Suppressor macrophage treated with lipopolysaccharide for 4 hours (primary cell): ENCODE results near the gene GABPB2.

Experiments
- DNase-seq: peaks from one replicate; pipeline ENCODE4 v3.0.0-alpha.2; 2020

GABPB2 gene

DNA sequence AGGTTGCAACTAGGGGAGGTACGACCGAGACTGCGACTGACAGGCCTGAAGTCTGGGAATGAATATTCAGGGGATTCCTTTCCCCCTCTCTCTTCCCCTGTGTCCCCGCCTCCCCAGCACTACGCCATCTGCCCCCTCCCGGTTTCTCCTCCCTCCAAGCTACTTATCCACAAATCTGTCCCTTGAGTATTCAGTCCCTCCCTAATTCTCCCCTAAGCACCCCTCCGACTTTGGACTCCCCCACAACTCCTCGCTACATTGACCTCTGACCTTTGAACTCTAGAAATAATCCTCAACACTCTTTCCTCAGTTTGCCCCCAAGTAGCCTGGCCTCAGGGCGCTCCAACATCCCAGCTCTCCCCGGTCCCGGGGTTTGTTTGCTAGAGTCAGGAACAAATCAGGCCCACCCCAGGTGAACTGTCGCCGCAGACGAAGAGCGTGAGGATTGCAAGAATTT lies 94.7 kb downstream of the GABPB2 start:
- no peak for DNase-seq

DNA sequence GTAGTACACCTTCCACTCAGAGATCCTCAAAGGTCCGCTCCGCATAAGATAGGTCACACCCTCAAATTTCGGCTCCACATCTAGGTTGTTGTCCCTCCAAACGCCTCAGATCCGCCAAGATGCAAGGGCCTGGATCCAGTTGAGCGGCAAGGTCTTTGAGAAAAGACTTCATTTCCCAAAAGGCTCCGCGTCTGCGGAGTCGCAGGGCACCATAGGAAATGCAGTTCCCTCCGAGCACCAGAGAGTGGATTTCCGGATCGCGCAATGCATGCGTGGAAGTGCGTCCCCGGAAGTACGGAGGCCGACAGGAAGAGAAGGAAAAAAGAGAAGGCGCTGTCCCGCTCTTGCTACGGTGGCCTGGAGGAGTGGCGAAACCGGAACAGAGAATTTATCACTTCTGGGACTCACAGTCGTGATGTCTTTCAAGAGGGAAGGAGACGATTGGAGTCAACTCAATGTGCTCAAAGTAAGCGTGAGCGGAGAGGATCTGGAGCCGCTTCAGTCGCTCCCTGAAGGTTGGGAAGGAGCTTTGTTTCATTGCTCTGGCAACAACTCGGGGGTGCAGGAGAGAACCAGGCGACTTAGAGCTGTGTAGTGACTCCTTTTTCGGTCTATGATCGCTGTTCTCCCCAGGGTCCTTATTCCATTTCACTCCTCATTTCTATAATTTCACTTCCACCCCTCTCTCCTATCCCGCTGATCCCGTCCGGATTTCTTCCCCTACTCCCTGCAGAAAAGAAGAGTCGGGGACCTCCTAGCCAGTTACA lies 95.4 kb downstream of the GABPB2 start, which contains the start of the genes LYSMD1 and SCNM1:
LYSMD1 (minus strand) TSS at position 165 of the 767 bp plus-strand sequence. CDS start 644 bp downstream, outside the sequence.
SCNM1 (plus strand) TSS at position 407 of the 767 bp plus-strand sequence; CDS start at position 416, 9 bp downstream.
- DNase-seq, result peak; percentile 99

DNA sequence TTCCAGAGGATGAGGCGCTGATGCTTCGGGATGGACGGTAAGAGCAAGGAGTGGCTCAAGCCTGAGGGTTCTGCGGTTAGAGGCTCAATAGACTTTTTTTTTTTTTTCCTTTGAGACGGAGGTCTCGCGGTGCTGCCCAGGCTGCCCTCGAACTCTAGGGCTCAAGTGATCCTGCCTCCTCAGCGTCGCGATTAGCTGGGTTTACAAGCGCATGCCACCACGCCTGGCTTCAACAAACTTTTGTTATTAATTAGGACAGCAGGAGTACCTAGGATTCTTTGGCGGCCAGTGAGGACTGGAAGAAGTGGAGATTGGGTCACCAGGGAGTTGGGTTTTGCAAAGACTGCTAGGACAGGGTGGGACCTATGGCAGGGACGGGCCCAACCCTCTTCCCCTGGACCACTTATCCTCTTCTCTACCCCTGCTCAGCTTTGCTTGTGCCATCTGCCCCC lies 96.0 kb downstream of the GABPB2 start:
- DNase-seq, result no peak

DNA sequence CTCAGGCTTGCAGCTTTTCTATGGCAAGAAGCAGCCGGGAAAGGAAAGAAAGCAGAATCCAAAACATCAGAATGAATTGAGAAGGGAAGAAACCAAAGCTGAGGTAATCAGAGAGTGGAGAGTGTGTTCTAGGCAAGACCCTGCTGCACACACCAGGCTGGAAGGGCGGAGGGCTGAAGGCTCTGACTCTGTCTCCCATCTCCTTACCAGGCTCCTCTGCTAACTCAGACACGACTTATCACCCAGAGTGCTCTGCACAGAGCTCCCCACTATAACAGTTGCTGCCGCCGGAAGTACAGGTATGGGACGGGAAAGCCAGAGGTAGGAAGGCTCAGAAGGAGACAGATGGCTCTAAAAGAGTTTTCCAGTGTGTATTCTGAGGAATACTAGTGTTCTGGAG lies 96.6 kb downstream of the GABPB2 start:
- no peak for DNase-seq

DNA sequence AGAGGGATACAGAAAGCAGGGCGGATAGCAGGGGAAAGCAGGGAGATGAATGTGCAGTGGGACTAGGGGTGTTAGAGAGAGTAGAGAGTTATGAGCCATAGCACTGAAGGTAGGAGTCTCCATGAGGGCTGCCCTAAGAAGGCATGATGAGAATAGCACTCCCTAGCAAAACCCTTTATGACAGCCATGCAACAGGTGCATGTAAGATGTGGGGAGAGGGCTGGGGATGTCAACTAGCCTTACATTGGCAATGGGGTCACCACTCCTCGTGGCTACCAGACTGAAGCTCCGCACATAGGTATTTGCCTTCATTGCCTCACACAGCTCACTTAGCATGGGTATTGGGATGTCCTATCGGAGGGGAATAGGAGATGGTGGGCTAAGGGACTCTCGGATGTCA lies 100.6 kb downstream of the GABPB2 start:
- no peak for DNase-seq
